Activated naive CD8-positive, alpha-beta T cell treated with anti-CD3 and anti-CD28 coated beads, Interleukin-2, amount 10 ng/mL, durations not matched to agents 7 days and 5 days (primary cell): Measurements from ENCODE around the gene CLCF1. TPM values are rescaled to one million over a fixed set of nuclear protein-coding genes. Genes with fewer than 3 reads are reported as not detected.
A peak's percentile ranks its signal among the peaks of the same experiment; 100 is the strongest.

Experiments used
- ATAC-seq: fragments of 150-1000 bp; cut with Tn5 transposase; one replicate; pipeline ENCODE4 v1.10.0; 2021; ENCODE audit warnings: low read depth, moderate library complexity
- POLR2A ChIA-PET: fragments of 350-600 bp; sonication (Branson Sonifier 250); formaldehyde crosslinking; loops from one replicate; lab custom pipeline; 2021; ENCODE audit warnings: antibody characterized with exemption; lab: Charles Lee
- DNase-seq: peaks from one replicate; pipeline ENCODE4 v3.0.0; 2021
- H3K27ac Mint-ChIP-seq: one replicate; pipeline ENCODE4 v1.8.0; 2022; ENCODE audit warnings: mild to moderate bottlenecking, mixed read lengths
- H3K27me3 Mint-ChIP-seq: one replicate; pipeline ENCODE4 v1.8.0; 2022; ENCODE audit warnings: mild to moderate bottlenecking, moderate library complexity, mixed read lengths
- H3K36me3 Mint-ChIP-seq: one replicate; pipeline ENCODE4 v1.8.0; 2021; ENCODE audit warnings: mild to moderate bottlenecking, mixed read lengths
- H3K4me1 Mint-ChIP-seq: one replicate; pipeline ENCODE4 v1.8.0; 2021; ENCODE audit warnings: mixed read lengths
- H3K4me3 Mint-ChIP-seq: one replicate; pipeline ENCODE4 v1.8.0; 2022; ENCODE audit warnings: mild to moderate bottlenecking, moderate library complexity, mixed read lengths
- H3K9me3 Mint-ChIP-seq: one replicate; pipeline ENCODE4 v1.8.0; 2021; ENCODE audit warnings: mixed read lengths
- total RNA-seq, 2 experiments: library from RNA; stranded (reverse); gene quantifications; one replicate each; pipeline ENCODE4 v1.2.3, GENCODE V29; 2021

Gene CLCF1
- total RNA-seq, 2 experiments from 2014 or later, result 4.3 to 4.7 TPM

GRCh38 chr11:67374571-67375281 lies 1.3 kb upstream of the CLCF1 start:
- POLR2A ChIA-PET, result interaction anchor here (0.6 to 5.6 kb wide), 5 partner anchors 12 to 1453 kb away, joined by 4 to 42 read pairs (median 4); partner anchors contain the start of genes POLD4 and RAD9A
- Mint-ChIP-seq H3K4me1 (peaks cover 30% of the 10 kb centered on the region), H3K9me3 (no peaks in the 10 kb centered on the region), H3K4me3 (peak overlapping the region; percentile 85), H3K36me3 (no peaks in the 10 kb centered on the region), H3K27me3 (peaks cover 53% of the 10 kb centered on the region), H3K27ac (no peak overlapping the region)
- DNase-seq (no peak), ATAC-seq (no peak)

GRCh38 chr11:67373648-67374570 lies 511 bp upstream of the CLCF1 start:
- Mint-ChIP-seq H3K4me3 (peak overlapping the region; percentile 86), H3K36me3 (no peaks in the 10 kb centered on the region), H3K27ac (peak overlapping the region; percentile 79), H3K4me1 (peaks cover 35% of the 10 kb centered on the region), H3K9me3 (no peaks in the 10 kb centered on the region), H3K27me3 (peaks cover 58% of the 10 kb centered on the region)
- POLR2A ChIA-PET, result interaction anchor here (0.6 to 5.6 kb wide), 9 partner anchors 17 to 1452 kb away, joined by 3 to 42 read pairs (median 4); partner anchors contain the start of genes POLD4 and RAD9A
- no peak for DNase-seq
- ATAC-seq, result peak; percentile 45

- POLR2A ChIA-PET, result interaction anchor here (0.6 to 5.6 kb wide), 5 partner anchors 8 to 315 kb away, joined by 3 to 42 read pairs (median 4); partner anchors contain the start of genes POLD4 and TBC1D10C
- H3K27ac Mint-ChIP-seq, result no peak overlapping the region
- no peak for ATAC-seq
- H3K27me3 Mint-ChIP-seq, result peaks cover 61% of the 10 kb centered on the region
- H3K4me1 Mint-ChIP-seq, result peaks cover 47% of the 10 kb centered on the region
- DNase-seq, result no peak
- no peak overlapping the region for H3K4me3 Mint-ChIP-seq
- H3K9me3 Mint-ChIP-seq, result no peaks in the 10 kb centered on the region
- no peaks in the 10 kb centered on the region for H3K36me3 Mint-ChIP-seq
Measured at GRCh38 chr11:67372321-67372992, 941 bp downstream of the CLCF1 start.

- Mint-ChIP-seq H3K9me3 (no peaks in the 10 kb centered on the region), H3K36me3 (no peaks in the 10 kb centered on the region), H3K27me3 (peaks cover 57% of the 10 kb centered on the region), H3K4me3 (peak overlapping the region; percentile 72), H3K4me1 (peaks cover 47% of the 10 kb centered on the region), H3K27ac (peak overlapping the region; percentile 42)
- ATAC-seq (no peak), DNase-seq (no peak)
- POLR2A ChIA-PET, result interaction anchor here (1.0 to 5.6 kb wide), 3 partner anchors 9 to 19 kb away, joined by 3 to 42 read pairs (median 4); partner anchors contain the start of gene POLD4
Measured at GRCh38 chr11:67371911-67372320, 1.5 kb downstream of the CLCF1 start.

GRCh38 chr11:67371189-67371910 lies 2.0 kb downstream of the CLCF1 start:
- DNase-seq (no peak), ATAC-seq (no peak)
- H3K36me3 Mint-ChIP-seq, result no peaks in the 10 kb centered on the region
- H3K27me3 Mint-ChIP-seq, result peaks cover 52% of the 10 kb centered on the region
- H3K9me3 Mint-ChIP-seq, result no peaks in the 10 kb centered on the region
- H3K4me3 Mint-ChIP-seq, result peak overlapping the region; percentile 72
- peak overlapping the region; percentile 42 for H3K27ac Mint-ChIP-seq
- POLR2A ChIA-PET, result interaction anchor here (1.0 to 5.6 kb wide), 3 partner anchors 9 to 18 kb away, joined by 3 to 42 read pairs (median 4); partner anchors contain the start of gene POLD4
- peaks cover 47% of the 10 kb centered on the region for H3K4me1 Mint-ChIP-seq

- POLR2A ChIA-PET, result interaction anchor here (1.5 to 5.6 kb wide), 3 partner anchors 10 to 31 kb away, joined by 4 to 42 read pairs (median 5); partner anchors contain the start of genes POLD4 and PPP1CA
- peaks cover 51% of the 10 kb centered on the region for H3K4me1 Mint-ChIP-seq
- H3K36me3 Mint-ChIP-seq, result no peaks in the 10 kb centered on the region
Measured at GRCh38 chr11:67370351-67371076, 2.9 kb downstream of the CLCF1 start.

GRCh38 chr11:67369801-67370284 lies 3.6 kb downstream of the CLCF1 start:
- no peak for DNase-seq
- no peaks in the 10 kb centered on the region for H3K36me3 Mint-ChIP-seq
- H3K9me3 Mint-ChIP-seq, result no peaks in the 10 kb centered on the region
- POLR2A ChIA-PET, result interaction anchor here (1.6 to 5.6 kb wide), 2 partner anchors 17 to 32 kb away, joined by 5 to 42 read pairs; partner anchors contain the start of genes POLD4 and PPP1CA
- peaks cover 49% of the 10 kb centered on the region for H3K27me3 Mint-ChIP-seq
- no peak for ATAC-seq
- peaks cover 51% of the 10 kb centered on the region for H3K4me1 Mint-ChIP-seq
- H3K4me3 Mint-ChIP-seq, result no peak overlapping the region
- no peak overlapping the region for H3K27ac Mint-ChIP-seq

More at GRCh38 chr11:67370351-67371076, 2.9 kb downstream of the CLCF1 start:
- peaks cover 51% of the 10 kb centered on the region for H3K27me3 Mint-ChIP-seq
- H3K27ac Mint-ChIP-seq, result peak overlapping the region; percentile 15
- peak overlapping the region; percentile 9 for H3K4me3 Mint-ChIP-seq
- H3K9me3 Mint-ChIP-seq, result no peaks in the 10 kb centered on the region
- DNase-seq (no peak), ATAC-seq (no peak)

- no peak for ATAC-seq
- Mint-ChIP-seq H3K9me3 (no peaks in the 10 kb centered on the region), H3K27me3 (peaks cover 44% of the 10 kb centered on the region), H3K4me1 (peaks cover 51% of the 10 kb centered on the region), H3K36me3 (no peaks in the 10 kb centered on the region), H3K27ac (no peak overlapping the region), H3K4me3 (no peak overlapping the region)
- no peak for DNase-seq
- POLR2A ChIA-PET, result interaction anchor here (1.1 to 1.6 kb wide), 3 partner anchors 16 to 32 kb away, joined by 3 to 5 read pairs (median 5); partner anchors contain the start of genes POLD4, PPP1CA and RAD9A
Measured at GRCh38 chr11:67369275-67369674, 4.1 kb downstream of the CLCF1 start.

GRCh38 chr11:67368621-67369020 lies 4.8 kb downstream of the CLCF1 start:
- peaks cover 49% of the 10 kb centered on the region for H3K4me1 Mint-ChIP-seq
- peaks cover 42% of the 10 kb centered on the region for H3K27me3 Mint-ChIP-seq
- no peaks in the 10 kb centered on the region for H3K36me3 Mint-ChIP-seq
- no peaks in the 10 kb centered on the region for H3K9me3 Mint-ChIP-seq
- DNase-seq (no peak), ATAC-seq (no peak)
- H3K27ac Mint-ChIP-seq, result no peak overlapping the region
- POLR2A ChIA-PET, result interaction anchor here (1.1 to 1.6 kb wide), 2 partner anchors 15 to 23 kb away, joined by 3 to 5 read pairs; partner anchors contain the start of genes POLD4 and RAD9A
- H3K4me3 Mint-ChIP-seq, result peak overlapping the region; percentile 15

GRCh38 chr11:67367761-67368227 lies 5.6 kb downstream of the CLCF1 start:
- Mint-ChIP-seq H3K4me3 (no peak overlapping the region), H3K36me3 (no peaks in the 10 kb centered on the region), H3K9me3 (no peaks in the 10 kb centered on the region), H3K4me1 (peaks cover 48% of the 10 kb centered on the region), H3K27ac (no peak overlapping the region), H3K27me3 (peaks cover 42% of the 10 kb centered on the region)
- DNase-seq, result no peak
- no peak for ATAC-seq
- POLR2A ChIA-PET, result interaction anchor here (1.0 to 1.6 kb wide), 2 partner anchors 15 to 24 kb away, joined by 3 to 5 read pairs; partner anchors contain the start of gene RAD9A
